Neuronal stem cell (in vitro differentiated cells): ENCODE results near the gene MVP.
A peak's percentile ranks its signal among the peaks of the same experiment; 100 is the strongest.

Experiments used
- DNase-seq: peaks from one replicate; pipeline ENCODE4 v3.0.0-alpha.2; 2013; ENCODE audit warnings: low spot score
- H2AFZ ChIP-seq: one replicate; pipeline ENCODE4 v1.6.1; 2013; ENCODE audit warnings: mild to moderate bottlenecking, low read length, inconsistent platforms
- H2AK5ac ChIP-seq: 2 replicates; pipeline ENCODE4 v1.6.1; 2013; ENCODE audit warnings: low read depth, mild to moderate bottlenecking, inconsistent platforms, low read length, moderate library complexity, mixed read lengths
- H2BK120ac ChIP-seq: 2 replicates; pipeline ENCODE4 v1.6.1; 2013; ENCODE audit warnings: low read depth, mild to moderate bottlenecking, inconsistent platforms, low read length, moderate library complexity, mixed read lengths
- H2BK12ac ChIP-seq: one replicate; pipeline ENCODE4 v1.6.1; 2013; ENCODE audit warnings: low read length, inconsistent platforms
- H2BK15ac ChIP-seq: 2 replicates; pipeline ENCODE4 v1.6.1; 2013; ENCODE audit warnings: mild to moderate bottlenecking, low read length, inconsistent platforms, mixed read lengths
- H2BK5ac ChIP-seq: one replicate; pipeline ENCODE4 v1.6.1; 2013; ENCODE audit warnings: inconsistent platforms, mild to moderate bottlenecking, low read length, moderate library complexity
- H3K14ac ChIP-seq: one replicate; pipeline ENCODE4 v1.6.1; 2013; ENCODE audit warnings: low read length, inconsistent platforms
- H3K18ac ChIP-seq: 2 replicates; pipeline ENCODE4 v1.6.1; 2013; ENCODE audit warnings: low read length, inconsistent platforms
- H3K23ac ChIP-seq: 2 replicates; pipeline ENCODE4 v1.6.1; 2013; ENCODE audit warnings: low read depth, mild to moderate bottlenecking, mixed read lengths, low read length, inconsistent platforms; ENCODE audit not compliant: poor library complexity
- H3K27ac ChIP-seq: replicated peaks from 3 replicates; pipeline ENCODE4 v1.5.1; 2013; ENCODE audit warnings: low read length, inconsistent platforms
- H3K27me3 ChIP-seq, 3 experiments: 2 replicates each; pipeline ENCODE4 v1.6.1; 2013; ENCODE audit warnings: low read length in 3 of 3, mild to moderate bottlenecking in 2 of 3, inconsistent platforms in 1 of 3, low read depth in 1 of 3, mixed read lengths in 1 of 3, moderate library complexity in 1 of 3; ENCODE audit not compliant: control insufficient read depth in 3 of 3, insufficient read depth in 3 of 3
- H3K36me3 ChIP-seq, 2 donors: replicated peaks in 1 of 2; 2 replicates each; pipeline ENCODE4 v1.6.1; 2013; ENCODE audit warnings: low read length in 2 of 2; ENCODE audit not compliant: control insufficient read depth in 2 of 2, insufficient read depth in 2 of 2
- H3K4ac ChIP-seq: 2 replicates; pipeline ENCODE4 v1.6.1; 2013; ENCODE audit warnings: inconsistent platforms, mild to moderate bottlenecking, low read length, moderate library complexity
- H3K4me1 ChIP-seq, 2 donors: 1 replicate in 1 of 2; 2 replicates in 1 of 2; pipeline ENCODE4 v1.6.1; 2013; ENCODE audit warnings: low read length in 2 of 2, low read depth in 1 of 2; ENCODE audit not compliant: control insufficient read depth in 2 of 2, insufficient read depth in 1 of 2
- H3K4me2 ChIP-seq: one replicate; pipeline ENCODE4 v1.6.1; 2013; ENCODE audit warnings: mild to moderate bottlenecking, low read length, inconsistent platforms; ENCODE audit not compliant: insufficient read depth, poor library complexity, severe bottlenecking
- H3K4me3 ChIP-seq, 2 donors: 2 replicates each; pipeline ENCODE4 v1.5.1; 2013; ENCODE audit warnings: low read length in 2 of 2, mild to moderate bottlenecking in 2 of 2, inconsistent platforms in 1 of 2, moderate library complexity in 1 of 2
- H3K79me1 ChIP-seq: one replicate; pipeline ENCODE4 v1.6.1; 2013; ENCODE audit warnings: low read depth, mild to moderate bottlenecking, inconsistent platforms, low read length, moderate library complexity
- H3K9ac ChIP-seq: one replicate; pipeline ENCODE4 v1.6.1; 2013; ENCODE audit warnings: mild to moderate bottlenecking, low read depth, low read length, inconsistent platforms; ENCODE audit not compliant: poor library complexity
- H3K9me3 ChIP-seq, 2 donors: replicated peaks in 1 of 2; 2 replicates each; pipeline versions ENCODE3 to v1.6.1; 2013; ENCODE audit warnings: low read length in 2 of 2, mild to moderate bottlenecking in 2 of 2, inconsistent platforms in 1 of 2, low read depth in 1 of 2, mixed read lengths in 1 of 2, moderate library complexity in 1 of 2; ENCODE audit not compliant: control insufficient read depth in 2 of 2, insufficient read depth in 1 of 2
- H4K8ac ChIP-seq: one replicate; pipeline ENCODE4 v1.6.1; 2013; ENCODE audit warnings: low read depth, mild to moderate bottlenecking, inconsistent platforms, low read length, moderate library complexity
- H4K91ac ChIP-seq: one replicate; pipeline ENCODE4 v1.6.1; 2013; ENCODE audit warnings: low read length, low read depth, mild to moderate bottlenecking, inconsistent platforms; ENCODE audit not compliant: poor library complexity
- WGBS, 2 donors: extraction: QIAGEN DNeasy Blood & Tissue Kit; methylation state at CpG; one replicate each; pipeline ENCODE4 v1.1.7; 2013; ENCODE audit warnings: missing lambda C conversion rate in 2 of 2, mixed read lengths in 1 of 2; ENCODE audit not compliant: insufficient read length in 2 of 2, insufficient replicate concordance in 1 of 2; ENCODE audit errors: extremely low coverage in 2 of 2; 5-methylcytosine and 5-hydroxymethylcytosine counted together

MVP gene

DNA sequence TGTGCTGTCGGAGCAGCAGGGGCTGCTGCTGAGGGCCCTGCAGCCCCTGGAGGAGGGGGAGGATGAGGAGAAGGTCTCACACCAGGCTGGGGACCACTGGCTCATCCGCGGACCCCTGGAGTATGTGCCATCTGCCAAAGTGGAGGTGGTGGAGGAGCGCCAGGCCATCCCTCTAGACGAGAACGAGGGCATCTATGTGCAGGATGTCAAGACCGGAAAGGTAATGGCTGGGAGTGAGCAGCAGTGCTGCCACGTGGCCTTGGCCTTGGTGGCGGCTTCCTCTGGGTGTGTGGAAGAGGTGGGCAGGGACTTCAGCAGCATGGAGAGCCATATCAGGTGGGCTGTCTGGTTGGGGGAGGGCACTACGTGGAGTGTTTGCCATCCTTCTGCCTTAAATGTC lies 20.0 kb downstream of the MVP start:
- WGBS, 2 donors = no CpG with 5 or more reads among the region's 10 CpGs
- Histone ChIP-seq H3K18ac (no peak overlapping the region), H2AK5ac (no peak overlapping the region), H3K27ac (no peak overlapping the region), H2BK12ac (no peak overlapping the region), H4K8ac (no peak overlapping the region), H3K36me3 (no peaks in the 10 kb centered on the region), H3K4me2 (no peak overlapping the region), H2BK5ac (no peak overlapping the region), H3K79me1 (no peaks in the 10 kb centered on the region), H2BK120ac (no peak overlapping the region), H3K9ac (peak overlapping the region; percentile 38), H3K14ac (no peak overlapping the region), H3K27me3 (no peaks in the 10 kb centered on the region), H3K4me1 (no peaks in the 10 kb centered on the region), H3K23ac (peak overlapping the region; percentile 17), H4K91ac (no peak overlapping the region), H3K4me3 (peak overlapping the region in 1 of 2 donors; percentile 66), H2AFZ (no peak overlapping the region), H3K9me3 (no peaks in the 10 kb centered on the region), H2BK15ac (no peak overlapping the region), H3K4ac (no peak overlapping the region)
- DNase-seq = no peak

DNA sequence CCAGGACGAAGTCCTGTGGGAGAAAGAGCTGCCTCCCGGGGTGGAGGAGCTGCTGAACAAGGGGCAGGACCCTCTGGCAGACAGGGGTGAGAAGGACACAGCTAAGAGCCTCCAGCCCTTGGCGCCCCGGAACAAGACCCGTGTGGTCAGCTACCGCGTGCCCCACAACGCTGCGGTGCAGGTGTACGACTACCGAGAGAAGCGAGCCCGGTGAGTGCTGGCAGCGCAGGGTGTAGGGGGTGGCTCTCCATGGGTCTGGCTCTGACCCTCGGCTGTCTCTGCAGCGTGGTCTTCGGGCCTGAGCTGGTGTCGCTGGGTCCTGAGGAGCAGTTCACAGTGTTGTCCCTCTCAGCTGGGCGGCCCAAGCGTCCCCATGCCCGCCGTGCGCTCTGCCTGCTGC lies 21.4 kb downstream of the MVP start:
- H3K9me3 ChIP-seq = no peaks in the 10 kb centered on the region

DNA sequence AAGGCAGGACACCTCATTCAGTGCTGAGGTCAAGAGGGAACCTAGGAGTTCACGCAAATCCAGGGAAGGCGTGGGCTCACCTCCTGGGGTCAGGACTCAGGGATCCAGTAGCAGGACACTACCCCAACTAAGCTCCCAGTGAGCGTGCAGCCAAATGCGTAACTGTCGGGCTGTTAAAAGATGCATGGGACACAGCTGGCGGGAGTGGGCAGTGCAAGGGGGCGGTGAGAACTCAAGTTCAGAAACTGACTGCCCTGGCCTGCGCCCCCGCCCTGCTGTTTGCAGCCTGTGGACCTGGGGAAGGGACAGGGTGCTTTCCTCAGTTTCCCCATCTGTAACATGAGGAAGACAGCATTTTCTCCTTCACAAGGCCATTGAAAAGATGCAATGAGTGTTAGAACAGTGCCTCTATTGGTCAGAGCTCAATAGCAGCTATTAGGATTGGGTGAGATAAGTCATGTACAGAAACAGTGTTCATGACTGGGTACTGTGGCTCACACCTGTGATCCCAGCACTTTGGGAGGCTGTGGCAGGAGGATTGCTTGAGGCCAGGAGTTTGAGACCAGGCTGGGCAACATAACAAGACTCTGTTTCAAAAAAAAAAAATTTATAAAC lies 22.6 kb downstream of the MVP start:
- no peak overlapping the region for H2BK120ac ChIP-seq
- H3K4me2 ChIP-seq = no peak overlapping the region
- H4K91ac ChIP-seq = no peak overlapping the region
- H3K23ac ChIP-seq = peak overlapping the region; percentile 74
- peak overlapping the region; percentile 8 for H4K8ac ChIP-seq
- H3K4me1 ChIP-seq = no peaks in the 10 kb centered on the region
- no peaks in the 10 kb centered on the region for H3K9me3 ChIP-seq
- no peaks in the 10 kb centered on the region for H3K27me3 ChIP-seq
- no peak overlapping the region for H3K14ac ChIP-seq
- no peak overlapping the region for H3K27ac ChIP-seq
- H3K4me3 ChIP-seq = no peak overlapping the region
- no peaks in the 10 kb centered on the region for H3K36me3 ChIP-seq
- no peaks in the 10 kb centered on the region for H3K79me1 ChIP-seq
- no peak overlapping the region for H3K4ac ChIP-seq
- H2AK5ac ChIP-seq = no peak overlapping the region
- H2BK5ac ChIP-seq = no peak overlapping the region
- H3K9ac ChIP-seq = no peak overlapping the region
- no peak overlapping the region for H2AFZ ChIP-seq
- no peak overlapping the region for H3K18ac ChIP-seq
- no CpG with 5 or more reads among the region's 9 CpGs for WGBS, 2 donors
- no peak for DNase-seq
- no peak overlapping the region for H2BK15ac ChIP-seq
- H2BK12ac ChIP-seq = no peak overlapping the region

More for the DNA sequence above, 21.4 kb downstream of the MVP start:
- Histone ChIP-seq H3K23ac (no peak overlapping the region), H2BK12ac (no peak overlapping the region), H3K9ac (no peak overlapping the region), H3K4ac (no peak overlapping the region), H2BK15ac (no peak overlapping the region), H2BK5ac (no peak overlapping the region), H2AK5ac (peak overlapping the region; percentile 49), H3K36me3 (no peaks in the 10 kb centered on the region), H3K4me2 (no peak overlapping the region), H2AFZ (no peak overlapping the region), H3K79me1 (no peaks in the 10 kb centered on the region), H3K4me1 (no peaks in the 10 kb centered on the region), H4K8ac (no peak overlapping the region), H4K91ac (peak overlapping the region; percentile 61), H3K4me3 (peak overlapping the region in 1 of 2 donors; percentile 66), H3K18ac (peak overlapping the region; percentile 35), H2BK120ac (no peak overlapping the region), H3K27ac (no peak overlapping the region), H3K27me3 (no peaks in the 10 kb centered on the region), H3K14ac (peak overlapping the region; percentile 25)
- no CpG with 5 or more reads among the region's 23 CpGs for WGBS, 2 donors
- no peak for DNase-seq

DNA sequence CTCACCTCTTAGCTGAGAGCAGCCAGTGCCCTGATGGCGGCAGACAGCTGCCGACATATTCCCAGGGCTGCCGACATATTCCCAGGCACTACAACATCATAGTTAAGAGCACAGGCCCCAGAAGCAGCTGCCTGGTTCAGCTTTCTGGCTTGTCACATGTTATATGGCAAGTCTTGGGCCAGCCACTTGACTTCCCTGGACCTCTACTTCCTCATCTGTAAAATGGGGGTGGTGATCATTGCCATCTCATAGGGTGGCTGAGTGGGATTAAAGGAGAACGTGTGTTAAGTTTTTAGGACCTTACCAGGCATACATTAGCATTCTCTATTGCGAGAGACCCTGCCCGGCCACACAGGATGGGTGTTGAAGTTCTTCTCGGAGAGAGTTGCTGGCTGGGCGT lies 23.7 kb downstream of the MVP start:
- no peak overlapping the region for H2BK5ac ChIP-seq
- H3K36me3 ChIP-seq = no peaks in the 10 kb centered on the region
- no peak overlapping the region for H3K4me2 ChIP-seq
- H4K8ac ChIP-seq = no peak overlapping the region
- no peak for DNase-seq
- no peaks in the 10 kb centered on the region for H3K9me3 ChIP-seq
- no peak overlapping the region for H3K18ac ChIP-seq
- no peak overlapping the region for H3K23ac ChIP-seq
- no peak overlapping the region for H3K14ac ChIP-seq
- no peak overlapping the region for H3K27ac ChIP-seq
- H3K4ac ChIP-seq = no peak overlapping the region
- H3K79me1 ChIP-seq = no peaks in the 10 kb centered on the region
- H2BK12ac ChIP-seq = no peak overlapping the region
- no peak overlapping the region for H4K91ac ChIP-seq
- H2AK5ac ChIP-seq = no peak overlapping the region
- no peak overlapping the region for H2AFZ ChIP-seq
- no peaks in the 10 kb centered on the region for H3K4me1 ChIP-seq
- no CpG with 5 or more reads among the region's 8 CpGs for WGBS, 2 donors
- no peak overlapping the region for H2BK15ac ChIP-seq
- no peak overlapping the region for H3K9ac ChIP-seq
- H3K4me3 ChIP-seq = no peak overlapping the region
- H3K27me3 ChIP-seq = no peaks in the 10 kb centered on the region
- no peak overlapping the region for H2BK120ac ChIP-seq
